H1 (cell line): ENCODE data around the gene PIK3R6. TPM values are rescaled to one million over a fixed set of nuclear protein-coding genes. Genes with fewer than 3 reads are reported as not detected.

Experiments
- CTCF ChIA-PET: fragments of 300-600 bp; sonication (Branson Sonifier 250); formaldehyde crosslinking; loops from one replicate; lab custom pipeline; 2021; ENCODE audit not compliant: partially characterized antibody; lab: Charles Lee
- POLR2A ChIA-PET: fragments of 300-600 bp; sonication (Branson Sonifier 250); formaldehyde crosslinking; loops from one replicate; lab custom pipeline; 2021; ENCODE audit warnings: inconsistent platforms; ENCODE audit not compliant: partially characterized antibody; lab: Charles Lee
- DNase-seq, 2 experiments: peaks; one replicate each; pipeline versions ENCODE4 v3.0.0 to v3.0.0-alpha.2; 2010 to 2022; ENCODE audit warnings: low spot score in 2 of 2, low read depth in 1 of 2, mixed read lengths in 1 of 2
- FAIRE-seq: peaks from 2 replicates; lab custom pipeline; 2011; peaks lifted over from hg19 to GRCh38; lab: Jason Lieb, UNC
- H2AFZ ChIP-seq: 2 replicates; pipeline ENCODE4 v1.8.1; 2012; ENCODE audit warnings: low read length, inconsistent platforms
- H2AK5ac ChIP-seq: 2 replicates; pipeline ENCODE4 v1.6.1; 2013; ENCODE audit warnings: low read depth, low read length
- H2BK120ac ChIP-seq: replicated peaks from 2 replicates; pipeline ENCODE3; 2013; ENCODE audit warnings: low read depth, low read length, inconsistent platforms
- H2BK12ac ChIP-seq: 2 replicates; pipeline ENCODE4 v1.6.1; 2013; ENCODE audit warnings: low read depth, low read length
- H2BK15ac ChIP-seq: 2 replicates; pipeline ENCODE4 v1.6.1; 2013; ENCODE audit warnings: low read length
- H2BK20ac ChIP-seq: 2 replicates; pipeline ENCODE4 v1.6.1; 2013; ENCODE audit warnings: low read length
- H2BK5ac ChIP-seq: 2 replicates; pipeline ENCODE4 v1.6.1; 2013; ENCODE audit warnings: low read depth, low read length
- H3K14ac ChIP-seq: 2 replicates; pipeline ENCODE4 v1.6.1; 2013; ENCODE audit warnings: inconsistent platforms; ENCODE audit not compliant: insufficient read length
- H3K18ac ChIP-seq: 2 replicates; pipeline ENCODE4 v1.6.1; 2013; ENCODE audit warnings: low read length; ENCODE audit errors: extremely low read depth
- H3K23ac ChIP-seq: 2 replicates; pipeline ENCODE4 v1.6.1; 2013; ENCODE audit warnings: inconsistent platforms; ENCODE audit not compliant: insufficient read length
- H3K23me2 ChIP-seq: 2 replicates; pipeline ENCODE4 v1.6.1; 2013; ENCODE audit warnings: low read depth, low read length
- H3K27ac ChIP-seq: 2 replicates; pipeline ENCODE4 v1.6.1; 2011; ENCODE audit warnings: low read depth, low read length, inconsistent platforms
- H3K27me3 ChIP-seq, 4 experiments: replicated peaks in 1 of 4; 1 replicate in 1 of 4; 2 replicates in 3 of 4; pipeline versions ENCODE4 v1.6.1 to v1.8.1; 2011 to 2013; ENCODE audit warnings: low read length in 3 of 4, mild to moderate bottlenecking in 3 of 4, inconsistent platforms in 2 of 4, mixed read lengths in 2 of 4, moderate library complexity in 1 of 4; ENCODE audit not compliant: control insufficient read depth in 3 of 4, insufficient read depth in 3 of 4; ENCODE audit errors: extremely low read depth in 1 of 4
- H3K36me3 ChIP-seq, 4 experiments: 2 replicates each; pipeline versions ENCODE4 v1.6.1 to v1.8.1; 2011 to 2013; ENCODE audit warnings: mild to moderate bottlenecking in 4 of 4, low read length in 3 of 4, moderate library complexity in 2 of 4, control low read depth in 1 of 4, inconsistent platforms in 1 of 4; ENCODE audit not compliant: insufficient read depth in 4 of 4, control insufficient read depth in 2 of 4
- H3K4ac ChIP-seq: replicated peaks from 2 replicates; pipeline ENCODE3; 2013; ENCODE audit warnings: low read length, low read depth, mixed read lengths, inconsistent platforms; ENCODE audit not compliant: insufficient read length
- H3K4me1 ChIP-seq, 4 experiments: replicated peaks in 1 of 4; 1 replicate in 1 of 4; 2 replicates in 3 of 4; pipeline versions ENCODE4 v1.6.1 to v1.8.1; 2011 to 2013; ENCODE audit warnings: low read length in 3 of 4, inconsistent platforms in 2 of 4, mixed read lengths in 1 of 4; ENCODE audit not compliant: insufficient read depth in 4 of 4, control insufficient read depth in 3 of 4
- H3K4me2 ChIP-seq, 2 experiments: 2 replicates each; pipeline versions ENCODE4 v1.6.1 to v1.8.1; 2011 to 2013; ENCODE audit warnings: low read depth in 2 of 2, low read length in 2 of 2, control low read depth in 1 of 2, inconsistent platforms in 1 of 2, mild to moderate bottlenecking in 1 of 2; ENCODE audit not compliant: insufficient read depth in 1 of 2
- H3K4me3 ChIP-seq, 4 experiments: fragments of 200-600, 300-600 bp in 1 of 4; sonication (generic), shearing (Covaris generic), sonication (Bioruptor Twin) in 1 of 4; 2 replicates each; pipeline versions ENCODE4 v1.5.1 to v1.8.1; 2011 to 2016; ENCODE audit warnings: low read length in 4 of 4, low read depth in 3 of 4, control low read depth in 2 of 4, inconsistent platforms in 2 of 4, mild to moderate bottlenecking in 2 of 4, mixed read lengths in 1 of 4, moderate library complexity in 1 of 4; ENCODE audit not compliant: insufficient read depth in 2 of 4; ENCODE audit errors: extremely low read depth in 1 of 4
- H3K56ac ChIP-seq: replicated peaks from 2 replicates; pipeline ENCODE3; 2013; ENCODE audit warnings: low read depth, mild to moderate bottlenecking, mixed read lengths, low read length, inconsistent platforms; ENCODE audit not compliant: insufficient read length
- H3K79me1 ChIP-seq: 2 replicates; pipeline ENCODE4 v1.6.1; 2013; ENCODE audit warnings: low read depth, low read length, control low read depth
- H3K79me2 ChIP-seq, 2 experiments: 2 replicates each; pipeline versions ENCODE4 v1.6.1 to v1.8.1; 2012 to 2013; ENCODE audit warnings: low read length in 2 of 2, mild to moderate bottlenecking in 2 of 2, inconsistent platforms in 1 of 2; ENCODE audit not compliant: insufficient read depth in 2 of 2, control insufficient read depth in 1 of 2
- H3K9ac ChIP-seq, 4 experiments: replicated peaks in 1 of 4; 1 replicate in 1 of 4; 2 replicates in 3 of 4; pipeline versions ENCODE4 v1.6.1 to v1.8.1; 2011 to 2013; ENCODE audit warnings: low read depth in 3 of 4, low read length in 3 of 4, control low read depth in 2 of 4, mild to moderate bottlenecking in 2 of 4, moderate library complexity in 2 of 4, inconsistent platforms in 1 of 4; ENCODE audit errors: extremely low read depth in 1 of 4
- H3K9me3 ChIP-seq, 2 experiments: 2 replicates each; pipeline versions ENCODE4 v1.6.1 to v1.8.1; 2012 to 2013; ENCODE audit warnings: mild to moderate bottlenecking in 2 of 2, moderate library complexity in 2 of 2, control low read depth in 1 of 2, inconsistent platforms in 1 of 2, low read depth in 1 of 2, low read length in 1 of 2, mixed read lengths in 1 of 2; ENCODE audit not compliant: insufficient read depth in 2 of 2
- H4K20me1 ChIP-seq, 2 experiments: replicated peaks in 1 of 2; 2 replicates each; pipeline versions ENCODE3 to v1.8.1; 2011 to 2013; ENCODE audit warnings: inconsistent platforms in 2 of 2, low read length in 2 of 2, mild to moderate bottlenecking in 1 of 2; ENCODE audit not compliant: insufficient read depth in 2 of 2, control insufficient read depth in 1 of 2
- H4K5ac ChIP-seq: 2 replicates; pipeline ENCODE4 v1.6.1; 2013; ENCODE audit warnings: low read length, low read depth, mixed read lengths, inconsistent platforms; ENCODE audit not compliant: insufficient read length
- H4K8ac ChIP-seq: 2 replicates; pipeline ENCODE4 v1.8.0; 2013; ENCODE audit warnings: mild to moderate bottlenecking, moderate library complexity, low read length, inconsistent platforms; ENCODE audit not compliant: insufficient read depth; ENCODE audit errors: extremely low read depth
- H4K91ac ChIP-seq: replicated peaks from 2 replicates; pipeline ENCODE3; 2013; ENCODE audit warnings: low read length, mixed read lengths, inconsistent platforms; ENCODE audit not compliant: insufficient read length
- CBX5 ChIP-seq: fragments of 300-800, 300-1000 bp; sonication (generic); IDR thresholded peaks from 2 replicates; pipeline ENCODE4 v1.7.1; 2016; ENCODE audit warnings: antibody characterized with exemption, low read length, low read depth
- EP300 ChIP-seq, 2 experiments: IDR thresholded peaks; 1 replicate in 1 of 2; 2 replicates in 1 of 2; pipeline ENCODE4 v1.6.1; 2011 to 2012; ENCODE audit warnings: low read depth in 2 of 2, low read length in 2 of 2, mild to moderate bottlenecking in 2 of 2, borderline replicate concordance in 1 of 2, inconsistent platforms in 1 of 2, moderate library complexity in 1 of 2
- GABPA ChIP-seq: IDR thresholded peaks from 2 replicates; pipeline ENCODE4 v1.6.1; 2011; ENCODE audit warnings: mild to moderate bottlenecking, low read length, moderate library complexity, borderline replicate concordance; ENCODE audit not compliant: insufficient read depth
- NRF1 ChIP-seq: IDR thresholded peaks from 2 replicates; pipeline ENCODE4 v1.6.1; 2011; ENCODE audit warnings: mild to moderate bottlenecking, low read depth, low read length, improper control_type of control experiment
- SRF ChIP-seq: IDR thresholded peaks from 2 replicates; pipeline ENCODE4 v1.6.1; 2011; ENCODE audit warnings: mild to moderate bottlenecking, low read depth, low read length, moderate library complexity
- TEAD4 ChIP-seq: IDR thresholded peaks from 2 replicates; pipeline ENCODE4 v1.6.1; 2012; ENCODE audit warnings: low read depth, low read length, inconsistent platforms, mixed read lengths
- WGBS, 2 experiments: shearing (Covaris generic) in 1 of 2; methylation state at CpG; one replicate each; pipeline versions ENCODE4 v1.1.6 to v1.1.7; 2013 to 2015; ENCODE audit warnings: low lambda C conversion rate in 2 of 2, mixed read lengths in 2 of 2, inconsistent platforms in 1 of 2, low coverage in 1 of 2, missing lambda C conversion rate in 1 of 2; ENCODE audit not compliant: insufficient replicate concordance in 2 of 2, insufficient coverage in 1 of 2, insufficient read length in 1 of 2; ENCODE audit errors: extremely low coverage in 1 of 2, missing lambda C conversion rate in 1 of 2; 5-methylcytosine and 5-hydroxymethylcytosine counted together
- polyA plus RNA-seq, 7 experiments: library from polyadenylated mRNA; depleted of rRNA in 3 of 7; stranded (reverse) in 5 of 7; unstranded in 2 of 7; fragments of >200 nt in 5 of 7; fragments of 200-250 nt in 2 of 7; gene quantifications; 1 replicate in 5 of 7; 2 replicates in 1 of 7; 4 replicates in 1 of 7; pipeline versions ENCODE4 v1.2.1 to v1.2.3, GENCODE V29; 2011 to 2013; ENCODE audit warnings: missing spikeins in 2 of 7, mixed read lengths in 2 of 7
- total RNA-seq: library from RNA; stranded (reverse); fragmentation: NEBNext Ultra II Directional; extraction: Animal tissue kit (Norgen Biotek cat#: 25700); gene quantifications from 2 replicates; pipeline ENCODE4 v1.2.1, GENCODE V29; 2021

The PIK3R6 gene
- total and polyA plus RNA-seq, 2 of the 8 experiments (the other 6 are each of a cell fraction or from before 2014, with no cell fraction given), result 0.24 to 1.2 TPM

DNA sequence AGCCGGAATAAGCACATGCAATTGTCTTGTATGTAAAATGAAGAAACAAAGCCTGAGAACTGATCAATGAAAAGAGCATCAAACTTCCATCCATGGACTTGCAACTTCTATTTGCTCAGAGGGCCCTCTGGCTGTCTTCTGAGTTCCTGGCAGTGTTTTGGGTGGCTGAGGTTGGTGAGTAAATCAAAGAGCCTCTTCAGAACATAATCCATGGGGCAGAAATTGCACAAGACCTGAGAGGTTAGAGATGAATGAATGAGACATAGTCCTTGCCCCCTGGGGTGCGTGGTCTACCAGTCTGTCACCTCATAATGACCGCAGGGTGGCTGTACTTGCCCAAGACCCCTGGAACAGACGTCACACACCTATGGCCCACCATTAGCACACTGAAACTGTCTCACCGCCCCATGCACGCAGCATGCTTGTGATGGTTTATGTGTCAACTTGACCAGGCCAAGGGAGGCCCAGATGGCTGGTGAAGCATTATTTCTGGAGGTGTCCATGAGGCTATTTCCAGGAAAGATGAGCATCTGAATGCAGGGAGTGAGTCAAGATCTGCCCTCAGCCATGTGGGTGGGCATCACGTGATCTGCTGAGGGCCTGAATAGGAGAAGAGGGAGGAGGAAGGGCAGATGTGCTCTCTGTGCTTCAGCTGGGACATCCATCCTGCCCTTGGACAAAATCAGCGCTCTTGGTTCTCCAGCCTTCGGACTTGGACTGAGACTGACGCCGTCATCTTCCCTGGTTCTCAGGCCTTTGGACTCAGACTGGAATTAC, 8.3 kb downstream of the PIK3R6 start:
- H3K18ac ChIP-seq, result no peak overlapping the region
- CTCF ChIA-PET, result interaction anchor here (1.4 to 1.6 kb wide), 3 partner anchors 12 to 30 kb away, joined by 4 to 7 read pairs (median 4); no protein-coding TSS in a partner anchor
- H4K20me1 ChIP-seq, result no peaks in the 10 kb centered on the region
- peak overlapping the region; percentile 18; the same call in 1 of the 2 replicates for H2BK5ac ChIP-seq
- H3K27me3 ChIP-seq, result no peaks in the 10 kb centered on the region
- no peak overlapping the region; a peak in 1 of 7 replicates for H3K9ac ChIP-seq
- H3K79me1 ChIP-seq, result no peaks in the 10 kb centered on the region
- no peak overlapping the region for H2BK15ac ChIP-seq
- H3K27ac ChIP-seq, result no peak overlapping the region
- POLR2A ChIA-PET, result no interaction called here
- DNase-seq (no peak), FAIRE-seq (no peak)
- H2BK12ac ChIP-seq, result no peak overlapping the region
- 89% methylated on average over 11 of the region's 11 CpGs; no CpG with 5 or more reads in 1 of the 2 experiments for WGBS, 2 experiments
- H4K8ac ChIP-seq, result no peak overlapping the region
- no peaks in the 10 kb centered on the region for H3K79me2 ChIP-seq
- no peak overlapping the region for H2BK20ac ChIP-seq
- no peak overlapping the region for H3K4me3 ChIP-seq
- no peak overlapping the region for H2AK5ac ChIP-seq
- no peak overlapping the region for H2BK120ac ChIP-seq
- no peak overlapping the region for H3K14ac ChIP-seq
- no peak overlapping the region for H4K5ac ChIP-seq
- H3K36me3 ChIP-seq, result no peaks in the 10 kb centered on the region
- H4K91ac ChIP-seq, result peak overlapping the region; percentile 54
- H3K23me2 ChIP-seq, result no peaks in the 10 kb centered on the region
- no peak overlapping the region for H3K4ac ChIP-seq
- H3K4me1 ChIP-seq, result peaks cover 0 to 6% (median 1%) of the 10 kb centered on the region in 4 experiments; a peak in 4 of 7 replicates
- no peak overlapping the region for H3K23ac ChIP-seq
- no peak overlapping the region for H3K56ac ChIP-seq
- TF ChIP-seq GABPA, result no peak
- TF ChIP-seq TEAD4, result no peak
- no peak for TF ChIP-seq CBX5
- no peak for TF ChIP-seq SRF
- TF ChIP-seq NRF1, result no peak
- no peak for TF ChIP-seq EP300 (IDR thresholded peaks at IDR 0.05; ENCODE audit: borderline replicate concordance in 1 of 2, low read depth in 2 of 2, low read length in 2 of 2)
- no peak overlapping the region for H3K4me2 ChIP-seq
- H3K9me3 ChIP-seq, result no peaks in the 10 kb centered on the region
- peak overlapping the region; percentile 59; the same call in 1 of the 2 replicates for H2AFZ ChIP-seq
